ENCODE results near the gene CANT1. TPM values are rescaled to one million over a fixed set of nuclear protein-coding genes. Genes with fewer than 3 reads are reported as not detected.

CANT1 gene
- total RNA-seq, 1 experiment from 2014 or later, result 34.1 TPM

DNA sequence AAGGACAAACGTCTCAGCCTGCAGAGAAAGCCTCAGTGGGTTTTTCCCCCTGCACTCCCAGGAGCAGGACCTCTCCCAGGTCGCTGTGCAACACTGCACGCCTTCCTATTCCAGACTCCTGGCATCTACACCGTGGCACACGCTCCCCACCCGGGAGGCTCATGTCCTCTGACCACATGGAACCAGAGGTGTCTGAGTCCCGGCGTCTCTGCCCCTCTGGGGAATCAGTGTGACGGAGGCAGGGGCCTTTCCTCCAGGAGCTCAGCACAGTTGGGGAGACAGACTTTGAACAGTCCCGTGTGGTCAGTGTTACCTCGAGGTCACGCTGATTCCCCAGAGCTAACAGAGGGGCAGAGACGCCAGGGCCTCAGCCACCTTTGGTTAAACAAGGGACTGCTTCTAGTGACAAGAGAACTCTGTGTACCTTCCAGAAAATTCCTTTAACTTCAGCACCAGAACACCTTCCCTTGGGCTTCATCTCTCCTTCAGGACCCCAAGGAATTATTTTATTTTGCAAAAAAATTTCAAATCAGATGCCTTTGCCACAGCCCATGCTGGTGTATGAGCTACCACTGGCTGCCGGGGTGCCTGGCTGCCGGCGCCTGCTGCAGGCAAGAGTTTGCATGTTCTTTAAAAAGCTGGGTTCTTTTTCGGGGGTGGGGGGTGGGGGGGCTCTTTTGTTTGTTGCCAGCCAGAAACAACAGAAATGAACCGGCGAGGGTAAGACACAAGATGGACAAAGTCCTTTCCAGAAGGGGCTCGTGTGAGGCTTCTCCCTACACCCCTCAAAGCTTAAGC is 6.6 kb downstream of the CANT1 start:
- no peaks in the 10 kb centered on the region for H3K9me3 Mint-ChIP-seq
- no peak overlapping the region for H3K27ac Mint-ChIP-seq
- peaks cover 70% of the 10 kb centered on the region for H3K27me3 Mint-ChIP-seq (ENCODE audit: low read depth)
- no peak for TF ChIP-seq HMGA2 (CRISPR knock-in tag; IDR thresholded peaks at IDR 0.05)
- TF ChIP-seq MXD4 (CRISPR knock-in tag; IDR thresholded peaks at IDR 0.05; ENCODE audit: borderline replicate concordance), result no peak
- no peak for TF ChIP-seq ELF4 (CRISPR knock-in tag; IDR thresholded peaks at IDR 0.05; ENCODE audit: low read depth)
- TF ChIP-seq ESRRA (CRISPR knock-in tag; IDR thresholded peaks at IDR 0.05; ENCODE audit: borderline replicate concordance), result no peak
- TF ChIP-seq NFE2L1 (CRISPR knock-in tag; IDR thresholded peaks at IDR 0.05), result no peak
- TF ChIP-seq ZNF416 (CRISPR knock-in tag; IDR thresholded peaks at IDR 0.05), result no peak
- TF ChIP-seq, protein P1, sequence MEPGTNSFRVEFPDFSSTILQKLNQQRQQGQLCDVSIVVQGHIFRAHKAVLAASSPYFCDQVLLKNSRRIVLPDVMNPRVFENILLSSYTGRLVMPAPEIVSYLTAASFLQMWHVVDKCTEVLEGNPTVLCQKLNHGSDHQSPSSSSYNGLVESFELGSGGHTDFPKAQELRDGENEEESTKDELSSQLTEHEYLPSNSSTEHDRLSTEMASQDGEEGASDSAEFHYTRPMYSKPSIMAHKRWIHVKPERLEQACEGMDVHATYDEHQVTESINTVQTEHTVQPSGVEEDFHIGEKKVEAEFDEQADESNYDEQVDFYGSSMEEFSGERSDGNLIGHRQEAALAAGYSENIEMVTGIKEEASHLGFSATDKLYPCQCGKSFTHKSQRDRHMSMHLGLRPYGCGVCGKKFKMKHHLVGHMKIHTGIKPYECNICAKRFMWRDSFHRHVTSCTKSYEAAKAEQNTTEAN (CRISPR knock-in tag; IDR thresholded peaks at IDR 0.05), result no peak
- TF ChIP-seq GABPB1 (CRISPR knock-in tag; IDR thresholded peaks at IDR 0.05), result no peak
- TF ChIP-seq SMAD3 (CRISPR knock-in tag; IDR thresholded peaks at IDR 0.05; ENCODE audit: borderline replicate concordance), result no peak
- no peak for TF ChIP-seq MYBL2 (CRISPR knock-in tag; IDR thresholded peaks at IDR 0.05)
- TF ChIP-seq RELA (CRISPR knock-in tag; IDR thresholded peaks at IDR 0.05; ENCODE audit: borderline replicate concordance), result no peak
- TF ChIP-seq JAZF1 (CRISPR knock-in tag; IDR thresholded peaks at IDR 0.05), result no peak
- TF ChIP-seq TP53 (CRISPR knock-in tag; IDR thresholded peaks at IDR 0.05), result no peak
- TF ChIP-seq, protein P2, sequence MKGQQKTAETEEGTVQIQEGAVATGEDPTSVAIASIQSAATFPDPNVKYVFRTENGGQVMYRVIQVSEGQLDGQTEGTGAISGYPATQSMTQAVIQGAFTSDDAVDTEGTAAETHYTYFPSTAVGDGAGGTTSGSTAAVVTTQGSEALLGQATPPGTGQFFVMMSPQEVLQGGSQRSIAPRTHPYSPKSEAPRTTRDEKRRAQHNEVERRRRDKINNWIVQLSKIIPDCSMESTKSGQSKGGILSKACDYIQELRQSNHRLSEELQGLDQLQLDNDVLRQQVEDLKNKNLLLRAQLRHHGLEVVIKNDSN (CRISPR knock-in tag; IDR thresholded peaks at IDR 0.05), result no peak
- peaks cover 8% of the 10 kb centered on the region for H3K4me1 Mint-ChIP-seq
- no peak for DNase-seq (ENCODE audit: low spot score)
- H3K36me3 Mint-ChIP-seq, result peaks cover 3% of the 10 kb centered on the region; the same call in 1 of the 2 replicates
- ChIA-PET POLR2A (interaction anchor here (0.6 kb wide), 1 partner anchor 946 kb away, joined by 7 read pairs; no protein-coding TSS in a partner anchor), CTCF (interaction anchor here (1.6 kb wide), 1 partner anchor 137 kb away, joined by 6 read pairs; no protein-coding TSS in a partner anchor)
- ATAC-seq, result no peak
- H3K4me3 Mint-ChIP-seq, result no peak overlapping the region

DNA sequence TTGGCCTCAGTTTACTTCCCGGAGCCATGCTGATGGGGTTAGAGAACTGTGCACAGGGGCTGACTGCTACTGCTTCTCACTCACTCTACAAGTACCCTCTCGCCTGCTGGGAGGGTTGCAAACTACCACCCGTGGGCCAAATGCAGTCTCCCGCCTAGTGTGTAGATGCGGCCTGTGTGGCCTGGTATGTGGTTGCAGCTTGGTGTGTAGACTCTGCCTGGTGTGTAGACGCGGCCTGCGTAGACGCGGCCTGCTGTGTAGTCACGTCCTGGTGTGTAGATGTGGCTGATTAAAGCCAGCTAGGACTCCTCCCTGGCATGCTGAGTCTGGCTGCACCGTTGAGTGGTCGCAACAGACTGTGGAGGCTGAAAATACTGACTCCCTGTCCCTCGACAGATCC is 7.3 kb downstream of the CANT1 start:
- Mint-ChIP-seq H3K27me3 (ENCODE audit: low read depth) (peaks cover 67% of the 10 kb centered on the region), H3K4me1 (peaks cover 5% of the 10 kb centered on the region), H3K36me3 (peaks cover 5% of the 10 kb centered on the region; the same call in 1 of the 2 replicates), H3K27ac (no peak overlapping the region), H3K4me3 (no peak overlapping the region), H3K9me3 (no peaks in the 10 kb centered on the region)
- ATAC-seq (no peak), DNase-seq (ENCODE audit: low spot score) (no peak)
- POLR2A ChIA-PET, result no interaction called here
- CTCF ChIA-PET, result interaction anchor here (0.6 kb wide), 2 partner anchors 20 to 437 kb away, joined by 3 to 4 read pairs; no protein-coding TSS in a partner anchor
- TF ChIP-seq ZNF232 (CRISPR knock-in tag; IDR thresholded peaks at IDR 0.05) (no peak), CREB1 (CRISPR knock-in tag; IDR thresholded peaks at IDR 0.05) (no peak), JAZF1 (CRISPR knock-in tag; IDR thresholded peaks at IDR 0.05) (no peak)
- TF ChIP-seq, protein P3, sequence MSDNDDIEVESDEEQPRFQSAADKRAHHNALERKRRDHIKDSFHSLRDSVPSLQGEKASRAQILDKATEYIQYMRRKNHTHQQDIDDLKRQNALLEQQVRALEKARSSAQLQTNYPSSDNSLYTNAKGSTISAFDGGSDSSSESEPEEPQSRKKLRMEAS (CRISPR knock-in tag; IDR thresholded peaks at IDR 0.05), result no peak
- TF ChIP-seq, protein P4, sequence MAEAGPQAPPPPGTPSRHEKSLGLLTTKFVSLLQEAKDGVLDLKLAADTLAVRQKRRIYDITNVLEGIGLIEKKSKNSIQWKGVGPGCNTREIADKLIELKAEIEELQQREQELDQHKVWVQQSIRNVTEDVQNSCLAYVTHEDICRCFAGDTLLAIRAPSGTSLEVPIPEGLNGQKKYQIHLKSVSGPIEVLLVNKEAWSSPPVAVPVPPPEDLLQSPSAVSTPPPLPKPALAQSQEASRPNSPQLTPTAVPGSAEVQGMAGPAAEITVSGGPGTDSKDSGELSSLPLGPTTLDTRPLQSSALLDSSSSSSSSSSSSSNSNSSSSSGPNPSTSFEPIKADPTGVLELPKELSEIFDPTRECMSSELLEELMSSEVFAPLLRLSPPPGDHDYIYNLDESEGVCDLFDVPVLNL (CRISPR knock-in tag; IDR thresholded peaks at IDR 0.05; ENCODE audit: borderline replicate concordance, low read depth), result no peak
